NT2/D1 (cell line): ENCODE data around the gene ABI3BP.

ENCODE experiments used
- SUZ12 ChIP-seq: IDR thresholded peaks from 2 replicates; pipeline ENCODE4 v1.6.1; 2011; ENCODE audit not compliant: insufficient read length, insufficient read depth; ENCODE audit errors: extremely low read depth
- YY1 ChIP-seq: IDR thresholded peaks from 2 replicates; pipeline ENCODE4 v1.6.1; 2011; ENCODE audit not compliant: insufficient read length, insufficient read depth
- ZNF274 ChIP-seq: IDR thresholded peaks from 2 replicates; pipeline ENCODE4 v1.6.1; 2011; ENCODE audit warnings: mild to moderate bottlenecking, low read depth, low read length

GRCh38 chr3:101038880-101039279 lies 45.7 kb upstream of the ABI3BP start:
- TF ChIP-seq YY1 (no peak), ZNF274 (no peak), SUZ12 (no peak)
